SK-N-MC (cell line): Measurements from ENCODE around the gene FOXF1.

Source experiments
- EZH2 ChIP-seq: fragments of 200-600 bp; sonication (generic); IDR thresholded peaks from one replicate; pipeline ENCODE4 v1.6.1; 2017; ENCODE audit warnings: antibody characterized with exemption
- FOXP2 ChIP-seq: optimal IDR thresholded peaks from 2 replicates; pipeline ENCODE3; 2011; ENCODE audit warnings: mild to moderate bottlenecking, moderate library complexity; ENCODE audit not compliant: insufficient read depth; ENCODE audit errors: extremely low read length, control extremely low read depth
- POLR2AphosphoS5 ChIP-seq: IDR thresholded peaks from 2 replicates; pipeline ENCODE4 v1.6.1; 2012; ENCODE audit warnings: mild to moderate bottlenecking, low read depth, low read length, borderline replicate concordance

DNA sequence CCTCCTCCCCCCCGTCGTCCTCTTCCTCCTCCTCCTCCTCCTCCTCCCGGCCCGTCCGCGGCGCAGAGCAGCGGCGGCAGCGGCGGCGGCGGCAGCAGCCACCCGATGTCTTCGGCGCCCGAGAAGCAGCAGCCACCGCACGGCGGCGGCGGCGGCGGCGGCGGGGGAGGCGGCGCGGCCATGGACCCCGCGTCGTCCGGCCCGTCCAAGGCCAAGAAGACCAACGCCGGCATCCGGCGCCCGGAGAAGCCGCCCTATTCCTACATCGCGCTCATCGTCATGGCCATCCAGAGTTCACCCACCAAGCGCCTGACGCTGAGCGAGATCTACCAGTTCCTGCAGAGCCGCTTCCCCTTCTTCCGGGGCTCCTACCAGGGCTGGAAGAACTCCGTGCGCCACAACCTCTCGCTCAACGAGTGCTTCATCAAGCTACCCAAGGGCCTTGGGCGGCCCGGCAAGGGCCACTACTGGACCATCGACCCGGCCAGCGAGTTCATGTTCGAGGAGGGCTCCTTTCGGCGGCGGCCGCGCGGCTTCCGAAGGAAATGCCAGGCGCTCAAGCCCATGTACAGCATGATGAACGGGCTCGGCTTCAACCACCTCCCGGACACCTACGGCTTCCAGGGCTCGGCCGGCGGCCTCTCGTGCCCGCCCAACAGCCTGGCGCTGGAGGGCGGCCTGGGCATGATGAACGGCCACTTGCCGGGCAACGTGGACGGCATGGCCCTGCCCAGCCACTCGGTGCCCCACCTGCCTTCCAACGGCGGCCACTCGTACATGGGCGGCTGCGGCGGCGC lies at the start of gene FOXF1:
- TF ChIP-seq POLR2AphosphoS5 (no peak), EZH2 (no peak), FOXP2 (no peak)
